DMS79 treated with DMSO at 0.1 percent for 48 hours (cell line): ENCODE results near the gene CD302.
"Not testable (repeated sequence)": the region's sequence is repeated elsewhere in the genome, so short reads cannot be mapped to it uniquely, and the experiment has no call there.

Experiments used
- DNase-seq: peaks from one replicate; lab custom pipeline; 2025; lab: John Stamatoyannopoulos, UW

CD302 gene

DNA sequence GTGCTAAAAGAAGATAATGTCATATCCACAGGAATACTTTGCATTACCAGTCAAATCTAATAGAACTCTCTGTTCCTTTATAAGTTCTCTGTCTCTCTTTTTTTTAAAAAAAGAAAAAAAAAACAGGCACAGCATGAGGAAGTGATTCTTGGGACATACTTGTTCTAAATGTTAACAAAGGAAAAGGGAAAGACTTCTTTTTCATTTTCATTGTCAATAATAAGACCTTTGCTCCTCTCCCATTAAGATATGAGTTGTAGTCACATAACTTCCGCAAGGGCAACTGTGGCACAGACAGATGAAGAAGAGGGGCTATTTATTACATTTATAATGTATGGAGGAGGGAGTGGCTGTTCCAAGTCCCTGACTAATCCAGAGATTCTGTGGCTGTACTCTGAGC, 4.7 kb downstream of the CD302 start:
- no peak for DNase-seq

DNA sequence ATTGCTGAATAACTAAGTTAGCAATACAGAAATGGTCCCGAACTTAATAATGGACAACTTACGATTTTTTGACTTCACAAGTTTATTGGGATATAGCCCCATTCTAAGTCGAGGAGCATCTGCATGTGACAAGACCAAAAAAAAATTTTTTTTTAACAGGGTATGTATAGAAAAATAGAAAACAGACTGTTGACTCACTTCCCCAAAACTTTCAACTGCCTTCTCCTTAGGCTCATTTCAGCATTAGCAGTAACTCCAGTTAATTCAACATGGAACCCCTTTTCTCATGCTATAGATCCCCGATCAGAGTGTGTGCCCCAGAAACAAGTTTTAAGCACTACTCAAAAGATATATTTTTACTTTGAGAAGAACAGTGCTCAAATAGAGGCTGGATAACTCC, 5.4 kb downstream of the CD302 start:
- DNase-seq, result no peak

DNA sequence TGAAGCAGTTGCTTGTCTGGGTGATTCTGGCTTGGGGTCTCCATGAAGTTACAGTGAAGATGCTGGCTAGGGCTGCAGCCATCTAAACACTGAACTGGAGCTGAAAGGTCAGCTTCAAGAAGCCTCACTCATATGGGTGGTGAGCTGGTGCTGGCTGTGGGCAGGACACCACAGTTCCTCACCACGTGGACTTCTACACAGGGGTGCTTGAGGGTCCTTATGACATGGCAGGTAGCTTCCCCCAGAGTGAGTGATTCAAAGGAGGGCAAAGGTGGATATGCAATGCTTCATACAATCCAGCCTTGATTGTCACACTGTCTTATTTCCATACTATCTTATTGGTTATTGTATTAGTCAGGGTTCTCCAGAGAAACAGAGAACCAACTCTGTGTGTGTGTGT, 6.0 kb downstream of the CD302 start:
- no peak for DNase-seq

DNA sequence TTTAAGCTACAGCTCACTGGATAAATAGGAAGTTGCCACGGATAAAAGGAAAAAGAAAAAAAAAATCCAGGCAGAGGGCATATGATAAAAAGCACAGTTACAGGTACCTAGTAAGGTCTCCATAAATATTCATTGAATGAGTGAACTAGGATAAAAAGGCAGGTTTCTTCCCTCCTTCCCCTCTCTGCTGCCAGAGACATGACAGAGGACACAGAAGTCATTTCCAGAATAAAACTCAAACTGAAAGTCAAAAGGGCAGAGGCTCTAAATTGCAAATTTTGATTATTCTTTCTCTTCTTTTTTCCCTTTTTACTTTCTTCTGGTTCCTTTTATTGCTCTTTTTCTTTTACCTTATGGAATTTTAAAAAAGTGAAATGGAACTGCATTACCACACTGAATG, 7.7 kb downstream of the CD302 start:
- DNase-seq, result no peak

DNA sequence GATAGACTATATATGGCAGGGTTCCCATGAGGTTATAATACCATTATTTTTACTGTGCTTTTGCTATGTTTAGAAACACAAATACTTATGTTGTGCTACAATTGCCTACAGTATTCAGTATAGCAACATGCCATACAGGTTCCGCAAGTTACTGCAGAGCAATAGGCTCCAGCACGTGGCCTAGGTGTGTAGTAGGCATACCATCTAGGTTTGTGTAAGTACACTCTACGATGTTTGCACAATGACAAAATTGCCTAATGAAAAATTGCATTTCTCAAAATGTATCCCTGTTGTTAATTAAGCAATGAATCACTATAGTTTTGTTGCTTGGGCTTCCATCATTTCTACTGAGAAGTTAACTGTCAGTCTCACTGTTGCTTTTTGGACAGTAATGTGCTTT, 9.8 kb downstream of the CD302 start:
- DNase-seq, result no peak

DNA sequence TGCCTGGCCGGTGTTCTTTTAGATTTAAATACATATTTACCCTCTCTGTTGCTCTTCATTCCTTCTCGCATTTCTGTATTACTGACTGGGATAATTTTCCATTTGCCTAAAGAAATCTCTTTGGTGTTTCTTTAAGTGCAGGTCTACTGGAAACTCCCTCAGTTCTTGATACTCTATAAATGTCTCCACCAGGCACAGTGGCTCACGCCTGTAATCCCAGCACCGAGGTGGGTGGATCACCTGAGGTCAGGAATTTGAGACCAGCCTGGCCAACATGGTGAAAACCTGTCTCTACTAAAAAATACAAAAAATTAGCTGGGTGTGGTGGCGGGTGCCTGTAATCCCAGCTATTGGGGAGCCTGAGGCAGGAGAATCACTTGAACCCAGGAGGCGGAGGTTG, 10.4 kb downstream of the CD302 start:
- not testable (repeated sequence) for DNase-seq

DNA sequence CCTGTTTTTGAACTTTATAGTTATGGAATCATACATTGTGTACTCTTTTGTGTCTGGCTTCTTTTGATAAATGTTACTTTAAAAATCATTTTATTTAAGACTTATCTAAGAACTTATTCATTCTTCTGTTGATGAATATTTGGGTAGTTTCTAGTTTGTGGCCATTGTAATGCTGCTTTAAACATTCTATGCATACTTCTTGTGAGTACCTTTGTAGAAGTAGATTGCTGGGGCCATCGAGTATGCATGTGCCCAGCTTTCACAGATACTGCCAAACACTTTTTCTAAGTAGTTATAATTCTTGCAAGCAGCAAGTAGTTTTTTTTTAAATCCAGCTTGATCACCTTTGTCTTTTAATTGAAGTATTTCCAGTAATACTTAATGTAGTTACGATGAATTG, 11.1 kb downstream of the CD302 start:
- DNase-seq, result no peak

DNA sequence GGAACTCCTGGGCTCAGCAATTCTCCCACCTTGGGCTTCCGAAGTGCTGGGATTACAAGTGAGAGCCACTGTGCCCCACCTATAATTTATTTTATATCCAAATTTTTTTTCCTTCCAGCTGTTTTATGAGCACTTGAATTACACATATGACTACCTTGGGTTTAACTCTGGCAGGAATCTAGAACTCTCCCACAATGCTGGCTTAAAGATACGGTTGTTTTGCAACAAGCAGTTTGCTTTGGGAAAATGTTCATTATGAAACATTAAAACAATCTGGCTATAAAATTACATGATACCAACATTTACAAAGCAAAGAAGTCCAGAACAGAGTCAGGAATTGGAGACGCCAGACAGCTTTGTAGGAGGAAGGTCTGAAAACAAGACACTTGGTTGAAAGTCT, 12.8 kb downstream of the CD302 start:
- DNase-seq, result no peak

DNA sequence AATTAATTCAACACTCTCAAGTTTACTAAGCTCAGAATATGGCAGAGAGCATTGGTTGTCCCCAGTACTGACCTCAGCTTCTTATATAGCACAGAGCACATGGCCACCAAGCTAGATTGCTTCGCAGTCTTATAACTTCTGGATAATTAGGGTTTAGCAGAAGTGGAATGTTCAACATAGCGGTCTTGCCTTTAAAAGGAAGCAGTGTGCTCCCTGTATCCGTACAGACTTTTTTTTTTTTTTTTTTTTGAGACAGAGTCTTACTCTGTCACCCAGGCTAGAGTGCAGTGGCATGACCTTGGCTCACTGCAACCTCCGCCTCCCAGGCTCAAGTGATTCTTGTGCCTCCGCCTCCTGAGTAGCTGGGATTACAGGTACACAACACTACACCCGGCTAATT, 13.3 kb downstream of the CD302 start:
- DNase-seq, result not testable (repeated sequence)

DNA sequence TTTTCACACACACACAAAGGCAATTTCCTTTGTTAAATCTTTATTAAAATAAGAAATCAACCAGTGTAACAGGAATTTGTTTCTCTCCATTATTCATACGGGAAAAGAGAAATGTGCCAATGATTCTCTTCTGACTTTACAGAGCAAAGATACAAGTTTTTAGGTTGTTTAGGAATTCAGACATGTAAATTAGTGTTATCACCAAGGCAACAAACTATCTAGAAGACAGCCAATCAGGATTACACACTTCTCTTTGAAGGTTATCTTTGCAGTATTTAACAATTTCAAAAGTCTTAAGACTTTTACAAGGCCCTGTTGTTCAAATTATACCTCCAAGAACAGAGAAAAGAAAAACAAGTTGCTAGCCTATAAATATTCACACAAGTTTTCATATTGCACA, 14.5 kb downstream of the CD302 start:
- no peak for DNase-seq

DNA sequence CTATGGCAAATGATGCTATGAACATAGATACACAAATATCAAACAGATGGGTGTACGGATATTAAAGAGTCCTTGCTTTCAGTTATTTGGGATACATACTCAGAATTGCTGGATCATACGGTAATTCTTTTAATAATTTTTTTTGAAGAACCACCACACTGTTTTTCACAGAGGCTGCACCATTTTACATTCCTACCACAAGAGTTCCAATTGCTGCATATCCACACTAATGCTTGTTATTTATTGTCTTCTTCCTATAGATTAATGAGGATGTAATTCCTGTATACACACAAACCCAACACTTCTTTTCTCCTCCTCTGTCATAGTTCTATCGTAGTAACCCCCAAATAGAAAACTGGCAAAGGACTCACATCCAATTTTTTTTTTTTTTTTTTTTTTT, 21.7 kb downstream of the CD302 start:
- no peak for DNase-seq

DNA sequence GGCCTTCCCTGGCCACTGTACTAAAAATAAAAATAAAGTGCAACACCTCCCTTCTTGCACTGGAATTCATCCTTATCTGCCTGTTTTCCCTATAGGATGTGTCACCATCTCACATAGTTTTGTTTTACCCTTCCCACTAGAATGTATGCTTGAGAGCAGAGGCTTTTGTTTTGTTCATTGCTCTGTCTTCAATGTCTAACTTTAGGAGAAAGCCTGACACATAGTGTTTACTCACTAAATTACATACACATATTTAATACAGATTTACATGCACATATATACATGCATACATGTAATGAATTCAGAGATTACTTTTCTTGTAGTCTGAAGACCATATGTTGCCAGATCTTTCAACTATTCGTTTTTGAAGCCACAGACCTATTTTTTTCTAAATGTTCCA, 23.0 kb downstream of the CD302 start:
- DNase-seq, result no peak

DNA sequence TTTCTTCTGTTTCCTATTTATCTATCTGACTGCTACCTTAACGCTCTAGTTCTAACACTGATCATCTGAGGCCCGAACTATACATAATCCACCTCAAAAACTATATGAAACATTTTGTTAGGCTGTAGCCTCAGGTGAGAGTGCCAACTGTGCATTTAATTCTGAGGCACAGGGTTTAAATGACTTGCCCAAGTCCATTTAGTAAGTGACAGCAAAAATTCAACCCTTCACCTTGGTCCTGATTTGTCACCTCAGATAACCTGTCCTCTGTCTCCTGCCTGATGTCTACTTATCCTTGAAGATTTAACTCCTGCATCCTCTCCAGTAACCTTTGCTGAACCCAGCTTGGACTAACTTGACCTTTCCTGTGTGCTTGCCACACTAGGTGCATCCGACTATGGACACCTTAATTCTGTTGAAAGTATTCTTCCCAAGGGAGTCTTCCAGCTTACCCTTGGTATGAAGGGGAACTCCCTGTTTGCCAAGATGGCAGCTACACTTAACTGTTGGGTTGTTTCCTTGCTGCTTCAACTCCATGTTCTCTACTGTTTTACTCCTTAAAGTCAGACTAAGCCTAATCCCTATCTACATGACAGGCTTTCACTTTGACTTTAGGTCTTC, 23.5 kb downstream of the CD302 start:
- DNase-seq, result no peak

DNA sequence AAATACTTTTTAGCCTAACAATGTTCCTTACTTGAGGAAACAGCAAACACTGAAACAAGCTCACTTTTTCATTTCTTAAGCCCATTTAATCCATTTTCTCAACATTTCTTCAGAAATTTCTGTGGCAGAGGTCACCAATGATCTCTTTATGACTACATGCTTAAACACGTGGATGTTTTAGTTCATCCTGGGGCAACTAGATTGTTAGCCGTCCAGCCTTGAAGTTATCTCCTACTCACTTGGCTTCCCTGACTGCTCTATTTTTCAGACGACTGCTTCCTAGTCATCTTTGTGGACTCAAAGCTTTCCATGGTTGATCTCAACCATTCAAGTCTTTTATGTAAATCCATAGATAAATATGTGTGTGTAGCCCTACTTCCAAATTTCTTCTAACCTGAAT, 24.1 kb downstream of the CD302 start:
- no peak for DNase-seq

DNA sequence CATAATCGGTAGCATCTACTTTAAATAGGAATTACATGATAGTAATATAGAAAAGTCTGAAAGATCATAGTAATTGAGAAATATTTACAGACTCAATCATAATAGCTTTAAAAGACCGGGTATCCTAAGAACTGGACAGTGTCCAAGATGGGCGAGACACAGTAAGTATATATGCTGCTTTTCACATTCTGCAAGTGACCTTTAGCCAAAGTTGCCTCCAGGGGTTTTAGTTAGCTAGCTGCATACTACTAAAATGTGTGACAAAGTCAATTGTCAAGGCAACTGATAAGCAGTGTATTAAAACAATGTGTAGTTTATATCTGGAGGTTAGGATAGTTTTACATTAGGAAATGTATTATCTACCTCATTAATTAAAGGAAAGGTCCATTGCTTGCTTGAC, 24.6 kb downstream of the CD302 start:
- no peak for DNase-seq

DNA sequence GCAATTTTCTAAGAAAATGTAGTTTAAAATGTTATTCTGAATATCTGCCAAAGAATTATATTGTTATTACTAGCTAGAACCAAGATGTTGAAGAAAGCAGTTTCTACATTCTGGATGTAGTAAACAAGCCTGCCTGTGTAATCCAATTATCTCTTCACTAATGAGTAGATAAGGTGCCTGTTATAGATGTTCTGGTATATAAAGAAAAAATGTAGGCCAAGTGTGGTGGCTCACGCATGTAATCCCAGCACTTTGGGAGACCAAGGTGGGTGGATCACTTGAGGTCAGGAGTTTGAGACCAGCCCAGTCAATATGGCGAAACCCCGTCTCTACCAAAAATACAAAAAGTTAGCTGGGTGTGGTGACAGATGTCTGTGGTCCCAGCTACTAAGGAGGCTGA, 28.9 kb downstream of the CD302 start:
- DNase-seq, result no peak

DNA sequence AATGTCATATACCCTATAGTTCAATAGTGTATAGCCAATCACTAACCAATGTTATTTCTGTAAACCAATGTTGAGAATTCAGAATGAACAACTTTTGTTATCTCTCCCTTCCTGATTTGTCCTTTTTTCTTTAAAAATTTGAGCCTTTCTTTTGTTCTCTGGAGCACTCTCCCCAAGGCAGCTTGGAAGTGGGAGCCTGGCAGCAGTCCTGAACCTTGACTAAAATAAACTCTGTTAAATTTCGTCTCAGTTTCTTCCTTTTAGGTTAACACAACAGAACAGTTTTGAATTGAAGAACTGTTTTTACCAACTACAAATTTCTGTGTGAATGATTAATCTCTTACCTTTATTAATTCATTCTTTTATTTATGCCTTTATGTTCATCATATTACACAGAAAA, 35.9 kb downstream of the CD302 start:
- no peak for DNase-seq

DNA sequence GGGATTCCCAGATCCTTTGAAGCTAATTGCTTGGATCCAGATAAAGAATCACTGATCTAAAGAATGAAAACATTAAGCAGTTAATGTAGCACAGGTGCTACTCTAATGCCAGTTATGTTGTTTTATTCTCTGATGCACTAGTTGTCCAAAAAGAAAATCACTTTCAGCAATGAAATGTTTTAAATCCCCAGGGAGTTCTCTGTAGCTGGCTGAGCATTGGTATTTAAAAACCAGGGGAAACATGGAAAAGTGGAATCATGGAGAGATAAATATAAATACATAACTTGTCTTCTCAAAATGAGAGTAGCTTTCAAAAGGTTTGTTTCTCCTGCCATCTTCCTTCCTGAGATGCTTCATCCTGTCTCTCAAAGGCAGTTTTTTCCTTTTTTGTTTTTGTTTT, 37.7 kb downstream of the CD302 start:
- DNase-seq, result no peak

DNA sequence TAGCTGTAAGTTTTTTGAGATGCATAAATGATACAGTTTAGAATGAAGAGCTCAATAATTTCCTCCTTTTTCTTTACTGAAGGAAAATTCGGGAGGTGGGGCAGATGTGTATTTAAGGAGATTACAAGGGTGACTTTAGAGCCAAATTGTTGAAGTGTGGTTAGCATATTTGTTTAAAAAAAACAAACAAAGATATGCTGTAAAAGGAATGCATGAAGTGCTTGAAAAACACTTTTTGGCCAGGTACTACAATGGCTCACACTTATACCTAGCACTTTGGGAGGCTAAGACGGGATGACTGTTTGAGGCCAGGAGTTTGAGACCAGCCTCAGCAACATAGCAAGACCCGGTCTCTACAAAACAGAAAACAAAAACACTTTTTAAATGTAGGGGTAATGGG, 38.4 kb downstream of the CD302 start:
- no peak for DNase-seq

DNA sequence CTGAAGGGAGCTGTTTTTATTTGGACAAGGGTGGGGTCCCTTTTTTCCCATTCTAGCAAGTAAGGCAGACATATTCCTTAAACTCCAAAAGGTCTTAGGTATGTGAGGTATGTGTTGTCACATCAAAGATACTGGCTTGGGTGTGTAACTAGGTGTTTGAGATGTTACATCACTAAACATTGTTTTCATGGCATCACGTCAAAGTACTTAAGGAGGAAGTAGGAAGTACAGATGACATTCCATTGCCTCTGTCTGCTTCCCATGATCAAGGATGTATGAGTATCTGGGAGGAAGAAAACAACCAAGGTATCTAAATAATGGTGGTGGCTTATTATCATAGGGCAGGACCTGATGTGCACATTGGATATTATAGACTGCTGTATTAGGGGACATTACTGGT, 39.3 kb downstream of the CD302 start:
- DNase-seq, result no peak

DNA sequence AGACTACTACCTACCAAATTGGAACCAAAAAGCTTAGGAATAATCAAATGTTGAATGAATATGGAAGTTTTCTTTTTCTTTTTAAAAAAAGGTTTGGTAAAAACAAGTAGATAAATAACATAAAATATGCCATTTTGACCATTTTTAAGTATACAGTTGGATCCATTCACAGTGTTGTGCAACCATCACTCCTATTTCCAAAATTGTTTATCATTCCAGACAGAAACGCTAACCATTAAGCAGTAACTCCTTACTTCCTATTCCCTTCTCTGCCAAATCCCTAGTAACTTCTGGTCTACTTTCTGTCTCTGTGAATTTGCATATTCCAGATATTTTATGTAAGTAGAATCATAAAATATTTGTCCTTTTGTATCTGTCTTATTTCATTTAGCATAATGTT, 39.8 kb downstream of the CD302 start:
- DNase-seq, result no peak

DNA sequence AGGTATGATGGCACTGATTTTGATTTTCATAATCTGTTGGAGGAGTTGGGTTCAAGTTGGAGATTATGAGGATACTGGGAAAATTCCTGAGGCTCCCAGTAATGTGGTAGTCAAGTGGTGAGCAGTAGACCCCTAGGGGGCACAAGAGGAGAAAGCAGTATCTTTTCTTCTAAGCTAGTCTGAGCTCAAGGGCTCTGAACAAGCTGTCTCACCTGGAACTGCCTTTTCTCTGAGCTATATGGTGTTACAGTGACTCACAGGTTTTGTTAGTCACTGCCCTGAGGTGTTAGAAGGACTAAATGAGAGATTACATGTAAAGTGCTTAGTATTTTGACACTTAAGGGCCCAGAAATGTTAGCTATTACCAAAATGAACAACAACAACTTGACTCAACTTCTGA, 42.2 kb downstream of the CD302 start:
- no peak for DNase-seq

DNA sequence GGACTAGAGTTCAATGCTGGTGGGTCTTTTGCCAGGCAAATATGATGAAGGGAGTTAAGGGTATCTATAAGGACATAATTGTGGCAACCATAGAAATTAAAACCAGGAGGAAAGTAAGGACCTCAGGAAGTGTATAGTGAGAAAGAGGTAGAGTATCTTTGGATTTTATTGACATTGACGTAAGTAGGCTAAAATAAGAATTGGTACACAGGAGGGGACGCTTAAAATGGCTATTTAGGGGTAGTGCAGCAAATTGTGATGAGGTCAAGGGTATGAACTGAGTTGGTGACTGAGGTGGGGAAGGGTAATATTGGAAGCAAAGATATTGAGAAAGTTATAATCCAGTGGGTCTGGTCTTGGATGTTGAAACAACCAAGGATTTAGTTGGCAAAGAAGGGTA, 43.0 kb downstream of the CD302 start:
- no peak for DNase-seq

DNA sequence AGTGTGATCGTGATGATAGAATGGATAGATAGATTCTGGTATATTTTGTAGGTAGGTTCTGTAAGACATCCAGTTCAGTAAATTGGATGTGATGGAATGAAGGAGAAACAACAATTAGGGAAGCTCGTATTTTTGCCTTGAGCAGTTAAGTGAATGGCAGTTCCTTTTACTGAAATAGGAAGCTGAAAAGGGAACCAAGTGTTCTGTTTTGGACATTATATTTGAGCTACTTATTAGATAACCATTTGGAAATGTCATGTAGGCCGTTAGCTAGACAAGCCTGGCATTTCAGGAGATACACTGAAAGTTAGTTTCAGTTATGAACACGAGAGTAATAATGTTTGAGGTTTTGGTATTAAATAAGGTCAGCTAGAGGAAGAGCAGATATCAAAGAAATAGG, 44.2 kb downstream of the CD302 start:
- DNase-seq, result no peak

DNA sequence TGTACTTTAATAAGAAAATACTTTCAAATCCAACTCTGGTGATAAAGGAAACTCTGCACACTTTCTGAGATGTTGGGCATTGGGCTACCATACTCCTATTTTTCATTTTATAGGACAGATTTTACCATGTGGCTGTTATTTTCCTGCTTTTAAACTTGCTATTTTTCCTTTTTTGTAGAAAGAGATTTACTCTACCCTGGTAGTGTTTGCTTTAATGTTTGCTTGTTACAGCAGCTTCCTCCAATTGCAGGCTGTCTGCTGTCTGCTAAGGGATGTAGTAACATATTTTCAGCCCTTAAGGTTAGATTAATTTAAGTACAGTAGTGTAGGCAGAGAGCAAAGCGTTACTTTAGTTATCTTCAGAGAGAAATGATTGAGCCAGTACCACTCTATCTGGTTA, 47.1 kb downstream of the CD302 start:
- DNase-seq, result no peak
